GM23338 (cell line): ENCODE results near the gene NDOR1. TPM values are rescaled to one million over a fixed set of nuclear protein-coding genes. Genes with fewer than 3 reads are reported as not detected.

Experiments
- ATAC-seq: fragments of 200-7000 bp; cut with Tn5 transposase; 3 replicates; pipeline ENCODE4 v1.9.1; 2020
- DNase-seq: peaks from one replicate; pipeline ENCODE4 v3.0.0-alpha.2; 2015; ENCODE audit warnings: low spot score
- H2AFZ ChIP-seq: fragments of 200-600 bp; sonication (generic); 2 replicates; pipeline ENCODE4 v1.8.0; 2016; ENCODE audit warnings: antibody characterized with exemption, mild to moderate bottlenecking, moderate library complexity
- H3F3A ChIP-seq: fragments of 200-600 bp; sonication (generic); replicated peaks from 2 replicates; pipeline ENCODE4 v1.8.0; 2017; ENCODE audit warnings: antibody characterized with exemption, mixed run types, low read depth
- H3K27ac ChIP-seq: fragments of 200-600 bp; sonication (generic); 2 replicates; pipeline ENCODE4 v1.6.1; 2016; ENCODE audit warnings: low read depth
- H3K27me3 ChIP-seq: fragments of 200-600 bp; sonication (generic); 2 replicates; pipeline ENCODE4 v1.8.0; 2016; ENCODE audit warnings: mild to moderate bottlenecking, mixed run types, moderate library complexity; ENCODE audit not compliant: insufficient read depth
- H3K36me3 ChIP-seq: fragments of 200-600 bp; sonication (generic); 2 replicates; pipeline ENCODE4 v1.8.0; 2016; ENCODE audit warnings: mild to moderate bottlenecking; ENCODE audit not compliant: insufficient read depth
- H3K4me1 ChIP-seq: fragments of 200-600 bp; sonication (generic); 2 replicates; pipeline ENCODE4 v1.8.0; 2016; ENCODE audit warnings: mild to moderate bottlenecking, moderate library complexity; ENCODE audit not compliant: insufficient read depth
- H3K4me2 ChIP-seq: fragments of 200-600 bp; sonication (generic); 2 replicates; pipeline ENCODE4 v1.7.1; 2017; ENCODE audit warnings: mixed run types
- H3K4me3 ChIP-seq: fragments of 200-600 bp; sonication (generic); 2 replicates; pipeline ENCODE4 v1.6.1; 2016; ENCODE audit warnings: mixed run types
- H3K79me2 ChIP-seq: fragments of 200-600 bp; sonication (generic); replicated peaks from 2 replicates; pipeline ENCODE4 v1.8.0; 2017; ENCODE audit warnings: mild to moderate bottlenecking; ENCODE audit not compliant: insufficient read depth
- H3K9me2 ChIP-seq: fragments of 200-600 bp; sonication (generic); 2 replicates; pipeline ENCODE4 v1.8.0; 2017; ENCODE audit not compliant: insufficient read depth
- H4K20me1 ChIP-seq: fragments of 200-600 bp; sonication (generic); replicated peaks from 2 replicates; pipeline ENCODE4 v1.8.0; 2017; ENCODE audit warnings: mild to moderate bottlenecking; ENCODE audit not compliant: insufficient read depth
- H3K27ac Mint-ChIP-seq: 2 replicates; pipeline ENCODE4 v1.8.0; 2020; ENCODE audit warnings: inconsistent platforms, mild to moderate bottlenecking, moderate library complexity, mixed read lengths
- H3K27me3 Mint-ChIP-seq: 3 replicates; pipeline ENCODE4 v1.8.0; 2022; ENCODE audit warnings: low read depth, mild to moderate bottlenecking, moderate library complexity, mixed read lengths, inconsistent platforms; ENCODE audit not compliant: insufficient read depth, poor library complexity
- H3K36me3 Mint-ChIP-seq: 3 replicates; pipeline ENCODE4 v1.8.0; 2021; ENCODE audit warnings: low read depth, mild to moderate bottlenecking, inconsistent platforms, moderate library complexity, mixed read lengths
- H3K4me1 Mint-ChIP-seq: 3 replicates; pipeline ENCODE4 v1.8.0; 2020; ENCODE audit warnings: mild to moderate bottlenecking, inconsistent platforms, mixed read lengths
- H3K4me3 Mint-ChIP-seq: 3 replicates; pipeline ENCODE4 v1.8.0; 2021; ENCODE audit warnings: moderate library complexity, mild to moderate bottlenecking, inconsistent platforms, mixed read lengths
- H3K9me3 Mint-ChIP-seq: 3 replicates; pipeline ENCODE4 v1.8.0; 2020; ENCODE audit warnings: moderate library complexity, mild to moderate bottlenecking, inconsistent platforms, mixed read lengths
- CREB1 ChIP-seq: fragments of 250-450 bp; sonication (Bioruptor Pico); IDR thresholded peaks from 2 replicates; pipeline ENCODE4 v1.5.0; 2020; ENCODE audit warnings: low read depth, mild to moderate bottlenecking, moderate library complexity
- EZH2 ChIP-seq: fragments of 200-600 bp; sonication (generic); IDR thresholded peaks from one replicate; pipeline ENCODE4 v1.8.0; 2017; ENCODE audit warnings: antibody characterized with exemption, mild to moderate bottlenecking, low read depth; ENCODE audit not compliant: unreplicated experiment
- EZH2phosphoT487 ChIP-seq: fragments of 200-600 bp; sonication (generic); IDR thresholded peaks from one replicate; pipeline ENCODE4 v1.8.1; 2018; ENCODE audit warnings: antibody characterized with exemption; ENCODE audit not compliant: unreplicated experiment
- JUNB ChIP-seq: IDR thresholded peaks from one replicate; pipeline ENCODE4 v1.6.1; 2016; ENCODE audit warnings: antibody characterized with exemption; ENCODE audit not compliant: unreplicated experiment
- NANOG ChIP-seq: IDR thresholded peaks from 2 replicates; pipeline ENCODE4 v1.6.1; 2016; ENCODE audit warnings: antibody characterized with exemption, borderline replicate concordance
- POLR2AphosphoS5 ChIP-seq: IDR thresholded peaks from 2 replicates; pipeline ENCODE4 v1.6.1; 2016; ENCODE audit warnings: antibody characterized with exemption, low read depth
- STAT1 ChIP-seq: IDR thresholded peaks from one replicate; pipeline ENCODE4 v1.6.1; 2016; ENCODE audit warnings: antibody characterized with exemption; ENCODE audit not compliant: unreplicated experiment
- ZNF114 ChIP-seq: fragments of 250-450 bp; sonication (Bioruptor Pico); IDR thresholded peaks from 2 replicates; pipeline ENCODE4 v1.5.0; 2020; ENCODE audit warnings: mild to moderate bottlenecking, moderate library complexity
- ZNF331 ChIP-seq: fragments of 250-450 bp; sonication (Bioruptor Pico); IDR thresholded peaks from 2 replicates; pipeline ENCODE4 v1.5.0; 2020; ENCODE audit warnings: low read depth, mild to moderate bottlenecking, moderate library complexity
- polyA plus RNA-seq: library from polyadenylated mRNA; unstranded; fragments of >200 nt; fragmentation: Nextera tagmentation; extraction: Ambion mirVana; gene quantifications from 2 replicates; pipeline ENCODE4 v1.2.1, GENCODE V29; 2016
- total RNA-seq: library from RNA; depleted of rRNA; stranded (reverse); fragments of >200 nt; shearing (Covaris generic); gene quantifications from 2 replicates; pipeline ENCODE4 v1.2.3, GENCODE V29; 2014
- TF ChIP-seq, protein P1 (sequence below): IDR thresholded peaks from 2 replicates; pipeline ENCODE4 v1.6.1; 2016; ENCODE audit warnings: antibody characterized with exemption
- TF ChIP-seq, protein P2 (sequence below), 2 experiments: fragments of 200-600 bp in 1 of 2; sonication (generic) in 1 of 2; conservative IDR thresholded peaks; 2 replicates each; pipeline versions ENCODE4 v1.5.1 to v1.6.1; 2016 to 2017; ENCODE audit warnings: antibody characterized with exemption in 2 of 2, low read depth in 2 of 2, mild to moderate bottlenecking in 2 of 2, moderate library complexity in 1 of 2
- TF ChIP-seq, protein P3 (sequence below): IDR thresholded peaks from one replicate; pipeline ENCODE4 v1.6.1; 2018; ENCODE audit warnings: antibody characterized with exemption; ENCODE audit not compliant: unreplicated experiment

The NDOR1 gene
- total and polyA plus RNA-seq, 2 experiments from 2014 or later = 19.4 to 38.1 TPM

DNA sequence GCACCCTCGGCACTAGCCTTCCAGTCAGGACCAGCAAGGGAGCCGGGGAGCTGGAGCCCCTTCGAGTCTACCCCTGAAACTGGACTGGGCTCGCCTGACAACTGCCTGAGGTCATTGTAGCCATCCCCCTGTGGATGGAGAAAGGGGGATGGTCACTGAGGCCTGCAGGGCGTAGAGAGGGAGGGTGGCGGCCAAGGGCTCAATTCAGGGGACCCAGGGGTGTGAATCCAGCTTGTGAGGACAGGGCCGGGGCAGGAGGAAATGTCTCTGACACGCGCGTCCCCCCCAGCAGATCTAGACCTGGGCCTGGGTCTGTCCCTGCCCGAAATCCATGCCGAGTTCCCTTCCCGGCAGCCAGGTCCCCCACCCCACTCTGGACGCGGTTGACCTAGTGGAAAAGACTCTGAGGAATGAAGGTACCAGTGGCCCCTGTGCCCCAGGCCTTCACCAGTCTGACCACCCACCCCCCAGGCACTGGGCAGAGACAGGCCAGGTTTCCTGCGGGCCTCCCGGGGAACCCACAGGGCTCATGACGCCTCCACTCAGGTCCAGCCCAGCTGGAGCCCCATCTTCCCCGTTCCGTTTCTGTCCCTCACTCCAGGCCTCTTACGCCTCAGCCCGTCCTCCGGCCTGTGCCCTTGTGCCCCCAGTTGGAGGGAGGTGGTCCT, 26.0 kb downstream of the NDOR1 start:
- TF ChIP-seq JUNB = no peak
- TF ChIP-seq, protein P1, sequence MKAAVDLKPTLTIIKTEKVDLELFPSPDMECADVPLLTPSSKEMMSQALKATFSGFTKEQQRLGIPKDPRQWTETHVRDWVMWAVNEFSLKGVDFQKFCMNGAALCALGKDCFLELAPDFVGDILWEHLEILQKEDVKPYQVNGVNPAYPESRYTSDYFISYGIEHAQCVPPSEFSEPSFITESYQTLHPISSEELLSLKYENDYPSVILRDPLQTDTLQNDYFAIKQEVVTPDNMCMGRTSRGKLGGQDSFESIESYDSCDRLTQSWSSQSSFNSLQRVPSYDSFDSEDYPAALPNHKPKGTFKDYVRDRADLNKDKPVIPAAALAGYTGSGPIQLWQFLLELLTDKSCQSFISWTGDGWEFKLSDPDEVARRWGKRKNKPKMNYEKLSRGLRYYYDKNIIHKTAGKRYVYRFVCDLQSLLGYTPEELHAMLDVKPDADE = no peak
- TF ChIP-seq, protein P2, sequence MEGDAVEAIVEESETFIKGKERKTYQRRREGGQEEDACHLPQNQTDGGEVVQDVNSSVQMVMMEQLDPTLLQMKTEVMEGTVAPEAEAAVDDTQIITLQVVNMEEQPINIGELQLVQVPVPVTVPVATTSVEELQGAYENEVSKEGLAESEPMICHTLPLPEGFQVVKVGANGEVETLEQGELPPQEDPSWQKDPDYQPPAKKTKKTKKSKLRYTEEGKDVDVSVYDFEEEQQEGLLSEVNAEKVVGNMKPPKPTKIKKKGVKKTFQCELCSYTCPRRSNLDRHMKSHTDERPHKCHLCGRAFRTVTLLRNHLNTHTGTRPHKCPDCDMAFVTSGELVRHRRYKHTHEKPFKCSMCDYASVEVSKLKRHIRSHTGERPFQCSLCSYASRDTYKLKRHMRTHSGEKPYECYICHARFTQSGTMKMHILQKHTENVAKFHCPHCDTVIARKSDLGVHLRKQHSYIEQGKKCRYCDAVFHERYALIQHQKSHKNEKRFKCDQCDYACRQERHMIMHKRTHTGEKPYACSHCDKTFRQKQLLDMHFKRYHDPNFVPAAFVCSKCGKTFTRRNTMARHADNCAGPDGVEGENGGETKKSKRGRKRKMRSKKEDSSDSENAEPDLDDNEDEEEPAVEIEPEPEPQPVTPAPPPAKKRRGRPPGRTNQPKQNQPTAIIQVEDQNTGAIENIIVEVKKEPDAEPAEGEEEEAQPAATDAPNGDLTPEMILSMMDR (conservative IDR thresholded peaks at IDR 0.05; ENCODE audit: low read depth in 2 of 2) = no peak
- TF ChIP-seq STAT1 = no peak
- TF ChIP-seq EZH2phosphoT487 = no peak
- TF ChIP-seq POLR2AphosphoS5 = no peak
- no peak for TF ChIP-seq NANOG
- no peak for TF ChIP-seq CREB1 (CRISPR knock-in tag)
- TF ChIP-seq ZNF331 (CRISPR knock-in tag) = no peak

DNA sequence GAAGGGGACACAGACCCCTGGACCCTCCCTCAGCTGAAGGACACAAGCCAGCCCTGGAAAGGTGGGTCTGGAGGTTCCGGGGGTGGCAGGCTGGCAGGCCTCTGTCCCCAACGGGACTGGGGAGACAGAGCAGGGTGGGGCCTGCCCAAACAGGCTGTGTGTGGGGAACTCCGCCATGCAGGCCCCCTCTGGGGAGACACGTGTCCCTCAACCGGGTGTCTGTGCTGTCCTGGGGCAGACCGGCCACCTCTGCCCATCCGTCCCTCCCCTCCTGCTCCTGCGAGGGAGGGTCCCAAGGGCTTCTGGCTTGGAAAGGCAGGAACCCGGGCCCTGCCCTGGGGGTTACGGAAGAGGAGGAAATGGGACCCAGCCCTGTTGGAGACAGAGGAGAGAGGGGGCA, 26.6 kb downstream of the NDOR1 start:
- no peak for ATAC-seq
- Histone ChIP-seq H3F3A (no peaks in the 10 kb centered on the region), H3K4me2 (no peak overlapping the region), H3K27ac (no peak overlapping the region), H2AFZ (no peak overlapping the region), H3K36me3 (no peaks in the 10 kb centered on the region), H4K20me1 (no peaks in the 10 kb centered on the region), H3K79me2 (no peaks in the 10 kb centered on the region), H3K4me3 (no peak overlapping the region), H3K9me2 (no peaks in the 10 kb centered on the region), H3K4me1 (peaks cover 3% of the 10 kb centered on the region; the same call in 1 of the 2 replicates), H3K27me3 (no peaks in the 10 kb centered on the region)
- Mint-ChIP-seq H3K27me3 (peaks cover 5% of the 10 kb centered on the region), H3K27ac (no peak overlapping the region), H3K4me1 (peaks cover 7% of the 10 kb centered on the region; the same call in 2 of the 3 replicates), H3K4me3 (no peak overlapping the region), H3K36me3 (no peaks in the 10 kb centered on the region), H3K9me3 (no peaks in the 10 kb centered on the region)
- DNase-seq = no peak
- TF ChIP-seq ZNF114 (CRISPR knock-in tag) (no peak), CREB1 (CRISPR knock-in tag) (no peak), EZH2 (no peak)
- TF ChIP-seq, protein P3, sequence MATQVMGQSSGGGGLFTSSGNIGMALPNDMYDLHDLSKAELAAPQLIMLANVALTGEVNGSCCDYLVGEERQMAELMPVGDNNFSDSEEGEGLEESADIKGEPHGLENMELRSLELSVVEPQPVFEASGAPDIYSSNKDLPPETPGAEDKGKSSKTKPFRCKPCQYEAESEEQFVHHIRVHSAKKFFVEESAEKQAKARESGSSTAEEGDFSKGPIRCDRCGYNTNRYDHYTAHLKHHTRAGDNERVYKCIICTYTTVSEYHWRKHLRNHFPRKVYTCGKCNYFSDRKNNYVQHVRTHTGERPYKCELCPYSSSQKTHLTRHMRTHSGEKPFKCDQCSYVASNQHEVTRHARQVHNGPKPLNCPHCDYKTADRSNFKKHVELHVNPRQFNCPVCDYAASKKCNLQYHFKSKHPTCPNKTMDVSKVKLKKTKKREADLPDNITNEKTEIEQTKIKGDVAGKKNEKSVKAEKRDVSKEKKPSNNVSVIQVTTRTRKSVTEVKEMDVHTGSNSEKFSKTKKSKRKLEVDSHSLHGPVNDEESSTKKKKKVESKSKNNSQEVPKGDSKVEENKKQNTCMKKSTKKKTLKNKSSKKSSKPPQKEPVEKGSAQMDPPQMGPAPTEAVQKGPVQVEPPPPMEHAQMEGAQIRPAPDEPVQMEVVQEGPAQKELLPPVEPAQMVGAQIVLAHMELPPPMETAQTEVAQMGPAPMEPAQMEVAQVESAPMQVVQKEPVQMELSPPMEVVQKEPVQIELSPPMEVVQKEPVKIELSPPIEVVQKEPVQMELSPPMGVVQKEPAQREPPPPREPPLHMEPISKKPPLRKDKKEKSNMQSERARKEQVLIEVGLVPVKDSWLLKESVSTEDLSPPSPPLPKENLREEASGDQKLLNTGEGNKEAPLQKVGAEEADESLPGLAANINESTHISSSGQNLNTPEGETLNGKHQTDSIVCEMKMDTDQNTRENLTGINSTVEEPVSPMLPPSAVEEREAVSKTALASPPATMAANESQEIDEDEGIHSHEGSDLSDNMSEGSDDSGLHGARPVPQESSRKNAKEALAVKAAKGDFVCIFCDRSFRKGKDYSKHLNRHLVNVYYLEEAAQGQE = no peak

More for the DNA sequence above, 26.0 kb downstream of the NDOR1 start:
- no peaks in the 10 kb centered on the region for H4K20me1 ChIP-seq
- H3K79me2 ChIP-seq = no peaks in the 10 kb centered on the region
- no peaks in the 10 kb centered on the region for H3K36me3 Mint-ChIP-seq
- H3K27me3 Mint-ChIP-seq = peaks cover 5% of the 10 kb centered on the region
- H3K4me1 ChIP-seq = no peaks in the 10 kb centered on the region
- no peaks in the 10 kb centered on the region for H3K9me3 Mint-ChIP-seq
- peaks cover 7% of the 10 kb centered on the region; the same call in 2 of the 3 replicates for H3K4me1 Mint-ChIP-seq
- H3K4me2 ChIP-seq = no peak overlapping the region
- no peaks in the 10 kb centered on the region for H3K27me3 ChIP-seq
- H3K4me3 Mint-ChIP-seq = no peak overlapping the region
- no peak overlapping the region for H3K27ac ChIP-seq
- no peaks in the 10 kb centered on the region for H3F3A ChIP-seq
- ATAC-seq = no peak
- H2AFZ ChIP-seq = no peak overlapping the region
- H3K4me3 ChIP-seq = no peak overlapping the region
- H3K36me3 ChIP-seq = no peaks in the 10 kb centered on the region
- no peak for DNase-seq
- no peak overlapping the region for H3K27ac Mint-ChIP-seq
- H3K9me2 ChIP-seq = no peaks in the 10 kb centered on the region
